Effector memory CD4-positive, alpha-beta T cell (primary cell): ENCODE measurements around the gene CXorf38.

ENCODE experiments used
- DNase-seq, 3 donors: peaks; one replicate each; pipeline ENCODE4 v3.0.0-alpha.2; 2020
- H3K27ac ChIP-seq: 2 replicates; pipeline ENCODE4 v1.7.0; 2013; ENCODE audit warnings: mild to moderate bottlenecking, low read length, moderate library complexity; ENCODE audit not compliant: insufficient read depth, poor library complexity, severe bottlenecking
- H3K27me3 ChIP-seq: replicated peaks from 2 replicates; pipeline ENCODE4 v1.7.0; 2013; ENCODE audit warnings: mild to moderate bottlenecking, low read length; ENCODE audit not compliant: insufficient read depth, control insufficient read depth, poor library complexity, severe bottlenecking
- H3K36me3 ChIP-seq: 2 replicates; pipeline ENCODE4 v1.7.0; 2013; ENCODE audit warnings: mild to moderate bottlenecking, low read length, moderate library complexity; ENCODE audit not compliant: control insufficient read depth, insufficient read depth
- H3K4me1 ChIP-seq: 2 replicates; pipeline ENCODE4 v1.7.0; 2013; ENCODE audit warnings: low read length, mild to moderate bottlenecking; ENCODE audit not compliant: control insufficient read depth, insufficient read depth, poor library complexity, severe bottlenecking
- H3K4me3 ChIP-seq: 2 replicates; pipeline ENCODE4 v1.7.0; 2013; ENCODE audit warnings: low read length, low read depth, mild to moderate bottlenecking; ENCODE audit not compliant: insufficient read depth, poor library complexity, severe bottlenecking
- H3K9me3 ChIP-seq: 2 replicates; pipeline ENCODE4 v1.7.0; 2013; ENCODE audit warnings: mild to moderate bottlenecking, low read length, moderate library complexity; ENCODE audit not compliant: control insufficient read depth

CXorf38 gene

DNA sequence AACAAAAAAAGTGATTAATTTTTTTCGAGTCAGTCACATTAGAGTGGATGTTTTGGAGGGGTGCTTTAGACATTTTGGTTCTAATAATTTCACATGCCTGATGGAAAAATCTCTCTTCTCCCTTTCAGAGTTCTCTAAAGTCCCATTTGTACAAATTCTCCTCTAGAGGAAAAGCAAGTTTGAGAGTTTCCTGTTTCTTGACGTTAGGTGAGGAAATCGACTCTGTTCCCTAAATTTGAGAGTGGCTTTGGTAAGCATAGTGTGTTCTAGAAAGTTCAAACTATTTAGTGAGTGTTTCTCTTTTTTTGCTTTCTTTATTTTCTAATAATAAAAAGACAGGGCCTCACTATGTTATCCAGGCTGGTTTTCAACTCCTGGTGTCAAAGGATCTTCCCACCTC lies 68.2 kb downstream of the CXorf38 start:
- H3K27ac ChIP-seq = no peak overlapping the region
- H3K27me3 ChIP-seq = no peaks in the 10 kb centered on the region
- peaks cover 7% of the 10 kb centered on the region for H3K4me1 ChIP-seq
- no peak overlapping the region for H3K4me3 ChIP-seq
- H3K9me3 ChIP-seq = no peaks in the 10 kb centered on the region
- no peak for DNase-seq
- no peaks in the 10 kb centered on the region for H3K36me3 ChIP-seq

DNA sequence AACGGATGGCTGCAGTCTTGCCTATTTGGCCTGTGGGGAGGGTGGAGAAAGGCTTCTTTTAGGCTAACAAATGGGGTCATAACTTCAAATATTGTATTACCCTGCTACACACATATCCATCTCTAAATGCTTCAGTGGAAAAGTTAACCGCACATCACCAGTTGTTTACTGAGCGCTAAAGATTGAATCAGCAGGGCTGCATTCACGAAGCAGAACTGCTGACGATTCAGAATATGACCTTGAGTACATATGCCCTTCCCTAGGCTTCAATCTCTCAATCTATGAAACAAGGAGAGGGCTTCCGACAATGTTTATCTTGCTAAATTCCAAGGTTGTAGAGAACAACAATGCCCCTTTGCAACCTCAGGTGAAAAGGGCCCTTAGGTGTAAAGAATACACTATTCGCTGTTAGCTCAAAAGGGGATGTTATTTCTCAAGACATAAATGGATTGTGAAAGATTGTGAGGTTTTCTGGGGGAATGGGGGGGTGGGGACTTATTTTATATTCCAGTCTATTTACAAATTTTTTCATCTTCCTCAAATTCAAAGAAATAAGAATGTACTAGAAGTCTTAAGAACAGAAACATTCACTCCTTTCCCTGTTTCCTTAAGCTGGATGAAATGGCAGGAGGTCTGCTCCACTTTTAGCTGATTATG lies 69.2 kb downstream of the CXorf38 start:
- H3K27me3 ChIP-seq = no peaks in the 10 kb centered on the region

More for the DNA sequence above, 69.2 kb downstream of the CXorf38 start:
- H3K36me3 ChIP-seq = no peaks in the 10 kb centered on the region
- no peak overlapping the region for H3K27ac ChIP-seq
- H3K9me3 ChIP-seq = no peaks in the 10 kb centered on the region
- DNase-seq = no peak
- peaks cover 7% of the 10 kb centered on the region for H3K4me1 ChIP-seq
- H3K4me3 ChIP-seq = no peak overlapping the region
